ENCODE results near the gene SSH2. TPM values are rescaled to one million over a fixed set of nuclear protein-coding genes. Genes with fewer than 3 reads are reported as not detected.

Gene SSH2
- total RNA-seq, 1 experiment from 2014 or later: 14.6 TPM

DNA sequence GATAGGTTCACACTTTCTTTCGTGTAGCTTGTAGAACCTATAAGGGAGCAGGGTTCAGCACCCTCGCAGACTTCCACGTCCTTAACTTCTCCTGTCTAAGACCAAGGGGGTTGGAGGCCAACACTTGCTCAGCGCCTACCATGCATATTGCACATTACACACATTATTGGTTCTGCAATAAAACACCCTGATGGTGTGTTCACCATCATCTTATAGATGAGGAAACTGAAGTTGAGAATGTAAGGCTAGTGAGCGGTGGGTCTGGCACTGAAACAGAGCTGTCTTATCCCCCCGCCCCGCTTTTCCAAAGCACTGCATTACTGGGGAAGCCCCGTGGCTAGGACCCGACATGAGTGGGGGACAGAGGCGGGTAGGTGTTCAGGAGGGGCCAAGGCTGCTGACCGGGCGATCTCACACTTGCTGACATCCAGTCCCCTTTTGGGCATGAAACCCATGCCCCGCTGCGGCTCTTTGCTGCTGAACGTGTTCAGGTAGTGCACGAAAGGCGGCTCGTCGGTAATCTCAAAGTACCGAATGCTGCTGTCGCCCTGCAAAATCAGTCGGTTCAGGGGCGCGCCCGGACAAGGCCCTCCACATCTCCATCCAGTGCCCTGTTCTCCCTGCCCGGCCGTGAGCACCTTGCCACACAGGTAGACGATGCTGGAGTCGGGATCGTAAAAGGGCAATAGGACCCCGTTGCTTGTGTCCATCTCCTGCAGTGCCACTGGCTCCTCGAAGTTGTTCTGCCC, 313.6 kb downstream of the SSH2 start:
- no peak overlapping the region for H2BK12ac ChIP-seq (ENCODE audit: insufficient read length, low read depth, low read length)
- H2BK120ac ChIP-seq (ENCODE audit: low read depth, low read length, poor library complexity, severe bottlenecking): no peak overlapping the region
- no peaks in the 10 kb centered on the region for H3K79me2 ChIP-seq (ENCODE audit: insufficient read depth, low read length)
- no peaks in the 10 kb centered on the region for H3K9me3 ChIP-seq (ENCODE audit: control insufficient read depth, low read depth, low read length)
- Mint-ChIP-seq H3K36me3 (ENCODE audit: insufficient read depth in 1 of 3, low read depth in 3 of 3) (peaks cover 0 to 10% (median 5%) of the 10 kb centered on the region in 3 experiments; a peak in 2 of 7 replicates), H3K27me3 (ENCODE audit: low read depth) (peaks cover 81% of the 10 kb centered on the region), H3K9me3 (no peaks in the 10 kb centered on the region), H3K27ac (no peak overlapping the region), H3K4me1 (peaks cover 37 to 66% of the 10 kb centered on the region in 2 experiments), H3K4me3 (peak overlapping the region; percentile 65 to 86)
- no peak overlapping the region for H3T11ph ChIP-seq (ENCODE audit: low read length)
- H4K8ac ChIP-seq (replicated peaks; ENCODE audit: insufficient read length, low read depth, low read length): no peak overlapping the region
- H3K56ac ChIP-seq (ENCODE audit: insufficient read length, low read depth, low read length): no peak overlapping the region
- no peak overlapping the region for H2AFZ ChIP-seq (ENCODE audit: low read length)
- TF ChIP-seq, protein P1, sequence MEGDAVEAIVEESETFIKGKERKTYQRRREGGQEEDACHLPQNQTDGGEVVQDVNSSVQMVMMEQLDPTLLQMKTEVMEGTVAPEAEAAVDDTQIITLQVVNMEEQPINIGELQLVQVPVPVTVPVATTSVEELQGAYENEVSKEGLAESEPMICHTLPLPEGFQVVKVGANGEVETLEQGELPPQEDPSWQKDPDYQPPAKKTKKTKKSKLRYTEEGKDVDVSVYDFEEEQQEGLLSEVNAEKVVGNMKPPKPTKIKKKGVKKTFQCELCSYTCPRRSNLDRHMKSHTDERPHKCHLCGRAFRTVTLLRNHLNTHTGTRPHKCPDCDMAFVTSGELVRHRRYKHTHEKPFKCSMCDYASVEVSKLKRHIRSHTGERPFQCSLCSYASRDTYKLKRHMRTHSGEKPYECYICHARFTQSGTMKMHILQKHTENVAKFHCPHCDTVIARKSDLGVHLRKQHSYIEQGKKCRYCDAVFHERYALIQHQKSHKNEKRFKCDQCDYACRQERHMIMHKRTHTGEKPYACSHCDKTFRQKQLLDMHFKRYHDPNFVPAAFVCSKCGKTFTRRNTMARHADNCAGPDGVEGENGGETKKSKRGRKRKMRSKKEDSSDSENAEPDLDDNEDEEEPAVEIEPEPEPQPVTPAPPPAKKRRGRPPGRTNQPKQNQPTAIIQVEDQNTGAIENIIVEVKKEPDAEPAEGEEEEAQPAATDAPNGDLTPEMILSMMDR (conservative IDR thresholded peaks at IDR 0.05): no peak
- H3K4ac ChIP-seq (ENCODE audit: low read depth, low read length): no peak overlapping the region
- H3K23ac ChIP-seq (ENCODE audit: insufficient read length, low read depth, low read length): no peak overlapping the region
- no peak overlapping the region for H2AK5ac ChIP-seq (ENCODE audit: insufficient read length, low read length)
- peaks cover 11% of the 10 kb centered on the region for H3K27me3 ChIP-seq (ENCODE audit: insufficient read depth, low read length)
- H3K4me1 ChIP-seq (ENCODE audit: insufficient read depth, low read length): peaks cover 3% of the 10 kb centered on the region; the same call in 1 of the 2 replicates
- peaks cover 9% of the 10 kb centered on the region for H3K23me2 ChIP-seq (ENCODE audit: insufficient read length, low read depth, low read length, poor library complexity, severe bottlenecking)
- H3K18ac ChIP-seq (ENCODE audit: insufficient read length, low read depth, low read length): no peak overlapping the region
- no peak overlapping the region for H3K14ac ChIP-seq (ENCODE audit: insufficient read depth, low read length)
- H2BK15ac ChIP-seq (ENCODE audit: low read depth, low read length): no peak overlapping the region
- H3K27ac ChIP-seq (ENCODE audit: insufficient read length, low read depth, low read length): no peak overlapping the region
- H3K4me2 ChIP-seq (ENCODE audit: insufficient read depth, insufficient read length, low read length): peak overlapping the region; percentile 26
- H4K5ac ChIP-seq (ENCODE audit: insufficient read length, low read depth, low read length): no peak overlapping the region
- no peaks in the 10 kb centered on the region for H3K79me1 ChIP-seq (ENCODE audit: insufficient read depth, low read depth, low read length, poor library complexity, severe bottlenecking)
- no peak for DNase-seq
- H2BK20ac ChIP-seq (ENCODE audit: low read depth, low read length, poor library complexity, severe bottlenecking): no peak overlapping the region
- no peak overlapping the region for H4K91ac ChIP-seq (ENCODE audit: insufficient read length, low read depth, low read length)
- no peak overlapping the region for H2BK5ac ChIP-seq (ENCODE audit: insufficient read length, low read length)
- no peaks in the 10 kb centered on the region for H4K20me1 ChIP-seq (ENCODE audit: control insufficient read depth, insufficient read depth, insufficient read length)
- no peak overlapping the region for H3K9ac ChIP-seq (ENCODE audit: extremely low read depth, insufficient read length, low read length)
- WGBS (ENCODE audit: extremely low coverage, insufficient read length, low lambda C conversion rate): no CpG with 5 or more reads among the region's 32 CpGs

Data from H9 (cell line).